Muscle of arm (tissue), 12 donors: ENCODE data around the gene IFITM5. TPM values are rescaled to one million over a fixed set of nuclear protein-coding genes. Genes with fewer than 3 reads are reported as not detected.
"Not testable (repeated sequence)": the region's sequence is repeated elsewhere in the genome, so short reads cannot be mapped to it uniquely, and the experiment has no call there.

Source experiments
- DNase-seq: peaks from one replicate; pipeline ENCODE4 v3.0.0-alpha.2; 2013
- polyA plus RNA-seq, 12 donors: library from polyadenylated mRNA; unstranded; fragments of 120-200 nt; gene quantifications; one replicate each; pipeline ENCODE4 v1.2.1, GENCODE V29; 2013; ENCODE audit not compliant: insufficient read length in 12 of 12

The IFITM5 gene
- polyA plus RNA-seq, 12 donors, result 0.45 TPM; not detected in 11

- no peak for DNase-seq
These were observed 2.9 kb downstream of the IFITM5 start for GRCh38 chr11:296171-297050.

DNA sequence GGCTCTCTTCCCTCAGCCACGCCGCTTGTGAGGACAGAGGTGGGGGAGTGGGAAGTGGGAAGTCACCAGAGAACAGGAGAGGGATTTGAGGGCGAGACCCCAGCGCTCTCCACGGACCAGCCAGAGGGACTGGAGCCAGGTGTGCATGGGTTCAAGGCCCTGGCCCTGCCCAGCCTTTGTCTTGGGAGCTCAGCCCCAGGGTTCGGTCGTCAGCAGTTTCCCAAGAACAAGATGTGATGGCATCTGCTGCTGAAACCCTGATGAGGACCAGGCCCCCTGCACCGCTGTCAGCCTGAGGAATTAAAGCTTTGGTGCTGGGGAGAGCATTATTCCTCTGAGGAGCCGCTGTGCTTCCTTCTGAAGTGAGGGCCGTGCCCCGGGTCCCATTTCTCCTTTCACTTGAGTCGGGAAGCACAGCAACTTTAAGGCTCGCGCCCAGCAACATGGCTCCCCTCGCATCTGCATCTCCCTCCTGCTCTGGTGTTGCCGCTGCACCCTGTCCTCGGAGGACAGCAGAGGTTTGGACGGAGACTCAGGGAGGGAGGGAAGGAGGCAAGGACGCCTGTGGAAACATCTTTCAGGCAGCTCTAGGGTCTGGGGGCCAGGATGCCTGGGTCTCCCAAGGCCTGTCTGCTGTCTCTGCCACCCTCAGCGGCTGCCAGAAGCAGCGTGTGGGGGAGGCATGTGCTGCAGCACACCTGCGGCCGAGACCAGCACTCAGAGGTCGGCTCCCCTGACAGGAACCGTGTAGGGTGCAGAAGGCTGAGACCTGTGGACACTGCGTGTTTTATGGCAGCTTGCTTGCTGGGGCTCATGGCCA is 3.8 kb downstream of the IFITM5 start:
- DNase-seq, result no peak

GRCh38 chr11:294780-295179 is 4.5 kb downstream of the IFITM5 start:
- DNase-seq, result no peak

DNA sequence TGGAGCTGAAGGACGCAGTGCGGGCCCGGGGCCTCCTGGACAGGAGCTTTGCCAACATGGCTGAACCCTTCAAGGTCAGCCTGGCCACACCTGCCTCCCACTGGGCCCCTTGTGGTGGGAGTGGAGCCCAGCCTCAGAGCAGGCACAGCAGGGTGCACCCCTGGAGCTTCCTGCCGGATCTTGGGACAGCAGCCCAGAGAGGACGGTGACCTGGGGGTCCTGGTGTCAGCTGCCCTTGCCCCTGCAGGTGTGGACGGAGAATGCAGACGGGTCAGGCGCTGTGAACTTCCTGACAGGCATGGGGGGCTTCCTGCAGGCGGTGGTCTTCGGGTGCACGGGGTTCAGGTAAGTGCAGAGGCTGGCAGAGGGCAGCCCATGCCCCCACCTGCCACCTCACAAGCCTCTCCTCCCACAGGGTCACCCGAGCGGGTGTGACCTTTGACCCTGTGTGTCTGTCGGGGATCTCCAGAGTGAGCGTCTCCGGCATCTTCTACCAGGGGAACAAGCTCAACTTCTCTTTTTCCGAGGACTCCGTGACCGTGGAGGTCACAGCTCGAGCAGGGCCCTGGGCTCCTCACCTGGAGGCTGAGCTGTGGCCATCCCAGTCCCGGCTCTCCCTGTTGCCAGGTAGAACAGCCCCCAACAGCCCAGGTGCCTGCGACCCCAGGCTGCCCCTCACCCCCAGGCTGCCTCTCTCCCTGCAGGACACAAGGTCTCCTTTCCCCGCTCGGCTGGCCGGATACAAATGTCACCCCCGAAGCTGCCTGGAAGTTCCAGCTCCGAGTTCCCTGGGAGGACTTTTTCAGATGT is 5.3 kb downstream of the IFITM5 start:
- DNase-seq, result no peak

DNA sequence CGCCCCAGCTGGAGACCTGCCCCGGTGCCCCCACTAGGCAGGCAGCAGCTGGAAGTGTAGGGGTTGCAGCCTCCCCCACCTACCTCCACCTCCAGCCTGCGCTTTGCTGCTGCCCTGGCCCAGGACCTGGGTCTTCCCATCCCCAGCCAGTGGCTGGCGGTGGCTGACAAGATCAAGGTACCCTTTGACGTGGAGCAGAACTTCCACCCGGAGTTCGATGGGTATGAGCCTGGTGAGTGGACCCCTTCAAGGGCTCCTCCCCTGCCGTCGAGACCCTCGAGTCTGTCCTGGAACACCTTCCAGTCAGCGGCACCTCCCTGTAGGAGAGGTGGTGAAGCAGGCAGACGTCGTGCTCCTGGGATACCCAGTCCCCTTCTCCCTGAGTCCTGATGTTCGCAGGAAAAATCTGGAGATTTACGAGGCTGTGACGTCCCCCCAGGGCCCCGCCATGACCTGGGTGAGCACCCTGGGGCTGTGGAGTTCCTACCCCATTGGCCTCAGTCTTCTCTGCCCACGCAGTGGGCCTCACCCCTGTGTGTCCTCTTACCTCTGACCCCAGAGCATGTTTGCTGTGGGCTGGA is 6.0 kb downstream of the IFITM5 start:
- no peak for DNase-seq

DNA sequence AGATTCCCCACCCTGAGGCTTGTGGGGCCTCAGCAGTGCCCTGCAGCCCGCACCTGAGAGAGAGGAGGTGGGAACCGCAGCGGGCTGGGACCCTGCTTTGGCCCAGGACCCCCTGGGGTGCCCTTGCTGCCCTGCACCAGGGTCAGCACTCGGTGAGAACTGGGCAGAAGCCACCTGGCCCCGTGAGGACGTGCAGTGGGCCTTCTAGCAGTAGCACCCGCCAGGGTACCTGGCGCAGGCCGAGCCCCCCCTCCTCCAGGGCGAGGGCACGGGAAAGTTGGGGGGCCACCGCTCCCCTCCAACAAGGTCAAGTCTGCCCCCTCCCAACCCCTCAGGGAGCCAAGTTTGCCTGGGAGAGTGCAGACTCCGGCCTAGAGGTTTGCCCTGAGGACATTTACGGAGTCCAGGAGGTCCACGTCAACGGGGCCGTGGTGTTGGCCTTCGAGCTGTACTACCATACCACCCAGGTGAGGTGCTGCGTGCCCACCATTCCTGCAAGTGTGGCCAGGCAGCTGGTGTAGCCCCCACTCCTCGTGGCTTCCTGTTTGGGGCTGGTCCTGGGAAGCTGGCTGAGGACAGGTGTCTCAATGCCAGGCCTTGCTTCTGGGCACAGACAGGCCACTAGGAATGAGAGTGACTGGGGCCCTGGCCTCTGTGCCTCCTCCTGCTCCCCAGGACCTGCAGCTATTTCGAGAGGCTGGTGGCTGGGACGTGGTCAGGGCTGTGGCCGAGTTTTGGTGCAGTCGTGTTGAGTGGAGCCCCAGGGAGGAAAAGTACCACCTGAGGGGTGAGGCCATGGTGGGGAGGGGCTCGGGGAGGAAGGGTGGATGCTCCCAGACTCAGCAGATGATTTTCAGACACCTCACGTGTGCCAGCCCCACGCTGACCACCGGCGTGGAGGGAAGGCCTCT is 6.9 kb downstream of the IFITM5 start:
- DNase-seq, result no peak

GRCh38 chr11:291281-292210 is 7.8 kb downstream of the IFITM5 start:
- no peak for DNase-seq

GRCh38 chr11:290621-291231 is 8.6 kb downstream of the IFITM5 start:
- DNase-seq, result no peak

GRCh38 chr11:289712-290620 is 9.4 kb downstream of the IFITM5 start:
- no peak for DNase-seq

DNA sequence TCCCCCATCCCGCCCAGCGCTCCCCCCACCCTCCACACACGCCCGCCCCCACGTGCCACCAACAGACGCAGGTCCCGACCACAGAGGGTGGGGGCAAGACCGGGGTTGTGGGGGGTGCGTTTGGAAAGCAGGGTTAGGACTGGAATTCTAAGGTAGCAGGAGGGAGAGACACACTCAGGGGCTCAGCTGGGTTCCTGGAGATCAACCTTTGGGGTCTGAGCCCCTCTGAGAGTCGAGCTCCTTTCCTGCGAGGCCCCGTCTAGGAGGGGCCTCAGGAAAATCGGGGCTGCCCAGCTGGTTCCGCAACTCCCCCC is 10.0 kb downstream of the IFITM5 start:
- DNase-seq, result no peak

DNA sequence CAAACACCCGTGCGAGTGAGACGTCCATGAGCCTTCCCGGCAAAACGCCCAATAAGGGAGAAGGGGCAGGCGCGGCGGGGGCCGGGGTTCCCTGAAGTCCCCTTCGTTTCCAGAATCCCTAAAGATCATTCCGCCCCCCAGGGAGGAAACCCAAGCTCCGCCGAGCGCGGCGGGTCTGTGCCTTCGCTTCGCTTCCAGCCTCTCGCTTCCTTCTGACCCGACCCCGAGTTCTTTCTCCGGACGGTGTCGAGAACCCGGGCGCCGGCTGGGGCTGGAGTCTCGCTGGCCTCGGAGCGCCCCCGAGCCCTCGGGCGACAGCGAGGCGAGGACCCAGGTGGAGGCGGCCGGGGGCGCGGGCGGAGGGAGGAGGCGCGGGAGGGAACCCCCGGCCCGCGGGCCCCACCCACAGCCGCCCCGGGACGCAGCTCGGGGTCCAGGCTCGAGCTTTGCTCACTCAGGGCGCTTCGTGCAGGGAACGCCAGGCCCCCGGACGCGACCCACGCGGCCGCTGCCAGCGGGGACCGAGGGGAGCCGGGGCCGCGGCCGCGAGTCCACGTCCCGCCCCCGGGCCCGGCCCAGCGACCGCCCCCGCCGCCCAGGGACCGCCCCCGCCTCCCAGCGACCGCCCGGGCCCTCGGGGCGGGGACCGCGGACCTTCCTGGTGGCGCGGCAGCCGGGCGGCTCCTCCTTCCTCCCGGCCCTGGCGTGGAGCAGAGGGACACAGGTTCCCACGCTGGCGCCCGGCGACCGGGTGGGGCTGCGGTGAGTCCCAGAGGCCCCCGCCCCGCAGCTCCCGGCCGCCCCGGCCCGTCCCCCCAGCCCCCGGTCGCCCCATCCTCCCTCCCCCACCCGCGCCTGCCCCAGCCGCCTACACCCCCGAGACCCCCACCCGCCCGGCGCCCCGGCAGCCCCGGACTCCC is 10.6 kb downstream of the IFITM5 start, which contains the start of gene PGGHG:
PGGHG (plus strand) TSS at position 649 of the 920 bp plus-strand sequence. CDS start 691 bp downstream, outside the sequence.
- DNase-seq, result no peak

DNA sequence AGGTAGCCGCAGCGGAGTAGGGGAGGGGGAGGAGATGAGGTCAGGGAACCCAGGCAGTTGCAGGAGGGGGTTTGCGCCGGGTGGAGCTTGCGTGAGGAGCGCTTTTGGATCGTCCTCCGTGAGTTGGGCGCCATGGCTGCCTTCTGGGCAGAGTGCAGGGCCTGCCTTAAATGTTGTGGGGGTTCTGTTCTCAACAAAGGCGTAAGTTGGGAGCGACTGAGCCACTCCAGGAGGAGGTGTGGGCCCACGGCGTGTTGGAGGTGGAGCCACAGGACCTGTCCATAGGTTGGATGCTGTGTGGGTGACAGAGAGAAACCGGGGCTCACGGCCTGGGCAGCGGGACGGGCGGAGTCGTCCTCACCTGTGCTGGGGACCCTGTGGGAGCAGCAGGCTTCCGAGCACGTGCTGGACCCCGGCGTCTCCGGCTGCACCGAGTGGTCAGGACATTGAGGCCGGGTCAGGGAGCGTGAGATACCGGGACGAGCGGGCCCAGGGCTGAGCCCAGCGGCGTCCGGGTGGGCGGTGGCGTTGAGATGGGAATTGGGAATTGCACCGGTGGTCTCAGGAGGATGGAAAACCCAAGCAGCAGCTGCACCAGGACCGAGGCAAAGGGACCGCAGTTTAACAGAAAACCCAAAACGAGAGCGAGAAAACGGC is 11.4 kb downstream of the IFITM5 start:
- DNase-seq, result no peak

DNA sequence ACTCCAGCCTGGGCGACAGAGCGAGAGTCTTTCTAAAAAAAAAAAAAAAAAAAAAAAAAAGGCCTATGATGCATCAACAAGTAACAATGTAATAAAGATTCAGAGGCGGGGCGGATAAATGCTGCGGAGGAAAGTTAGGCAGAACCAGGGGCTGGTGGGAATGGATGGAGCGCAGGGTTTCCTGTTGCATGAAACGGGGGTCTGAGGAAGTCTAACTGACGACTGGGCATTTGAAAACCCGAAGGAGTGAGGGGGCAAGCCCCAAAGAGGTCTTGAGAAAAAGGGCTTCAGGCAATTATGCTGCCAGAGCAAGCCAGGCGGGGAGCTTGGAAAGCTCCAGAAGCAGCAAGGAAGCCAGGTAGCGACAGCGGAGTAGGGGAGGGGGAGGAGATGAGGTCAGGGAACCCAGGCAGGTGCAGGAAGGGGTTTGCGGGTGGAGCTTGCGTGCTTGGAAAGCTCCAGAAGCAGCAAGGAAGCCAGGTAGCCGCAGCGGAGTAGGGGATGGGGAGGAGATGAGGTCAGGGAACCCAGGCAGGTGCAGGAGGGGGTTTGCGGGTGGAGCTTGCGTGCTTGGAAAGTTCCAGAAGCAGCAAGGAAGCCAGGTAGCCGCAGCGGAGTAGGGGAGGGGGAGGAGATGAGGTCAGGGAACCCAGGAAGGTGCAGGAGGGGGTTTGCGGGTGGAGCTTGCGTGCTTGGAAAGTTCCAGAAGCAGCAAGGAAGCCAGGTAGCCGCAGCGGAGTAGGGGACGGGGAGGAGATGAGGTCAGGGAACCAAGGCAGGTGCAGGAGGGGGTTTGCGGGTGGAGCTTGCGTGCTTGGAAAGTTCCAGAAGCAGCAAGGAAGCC is 12.1 kb downstream of the IFITM5 start:
- DNase-seq, result not testable (repeated sequence)

GRCh38 chr11:285894-286220 is 13.5 kb downstream of the IFITM5 start:
- DNase-seq, result no peak
